RWPE1 (cell line): ENCODE measurements around the gene ZNF814.
"Not testable (repeated sequence)": the region's sequence is repeated elsewhere in the genome, so short reads cannot be mapped to it uniquely, and the experiment has no call there.

Experiments used
- CTCF ChIA-PET: fragments of 350-600 bp; sonication (Branson Sonifier 250); formaldehyde crosslinking; extraction: SDS; loops from one replicate; lab custom pipeline; 2021; lab: Yijun Ruan, JAX
- POLR2A ChIA-PET: fragments of 400-600 bp; formaldehyde crosslinking; extraction: SDS; loops from one replicate; lab custom pipeline; 2020; ENCODE audit warnings: antibody characterized with exemption; ENCODE audit not compliant: low non-redundant PET; lab: Yijun Ruan, JAX
- DNase-seq: peaks from one replicate; pipeline ENCODE4 v3.0.0; 2012; ENCODE audit warnings: low spot score
- H3K27ac ChIP-seq: fragments of 450-650 bp; 2 replicates; pipeline ENCODE4 v1.5.1; 2017
- CTCF ChIP-seq: fragments of 450-650 bp; conservative IDR thresholded peaks from 2 replicates; pipeline ENCODE4 v1.5.1; 2017; ENCODE audit warnings: low read depth, mild to moderate bottlenecking

ZNF814 gene

GRCh38 chr19:57829316-57829715, 59.5 kb downstream of the ZNF814 start:
- no peak overlapping the region for H3K27ac ChIP-seq
- TF ChIP-seq CTCF = no peak
- ChIA-PET POLR2A (no interaction called here), CTCF (interaction anchor here (0.6 kb wide), 2 partner anchors 85 kb away, joined by 3 to 7 read pairs; no protein-coding TSS in a partner anchor)
- no peak for DNase-seq

GRCh38 chr19:57825511-57825910, 63.3 kb downstream of the ZNF814 start:
- TF ChIP-seq CTCF = no peak
- no peak for DNase-seq
- ChIA-PET CTCF (no interaction called here), POLR2A (no interaction called here)
- H3K27ac ChIP-seq = peak overlapping the region; percentile 10; the same call in 1 of the 2 replicates

GRCh38 chr19:57823608-57824007, 65.2 kb downstream of the ZNF814 start:
- DNase-seq, H3K27ac ChIP-seq, POLR2A ChIA-PET, CTCF ChIA-PET: not testable (repeated sequence)

GRCh38 chr19:57823155-57823554, 65.7 kb downstream of the ZNF814 start:
- H3K27ac ChIP-seq, POLR2A ChIA-PET, DNase-seq: not testable (repeated sequence)
- CTCF ChIA-PET = interaction anchor here (0.6 kb wide), 1 partner anchor 12 kb away, joined by 3 read pairs; no protein-coding TSS in a partner anchor

- DNase-seq, H3K27ac ChIP-seq, POLR2A ChIA-PET, CTCF ChIA-PET: not testable (repeated sequence)
Measured at GRCh38 chr19:57821501-57821900, 67.3 kb downstream of the ZNF814 start.

GRCh38 chr19:57821095-57821494, 67.7 kb downstream of the ZNF814 start:
- H3K27ac ChIP-seq, CTCF ChIA-PET, DNase-seq, POLR2A ChIA-PET: not testable (repeated sequence)

GRCh38 chr19:57820599-57820998, 68.2 kb downstream of the ZNF814 start:
- no peak overlapping the region for H3K27ac ChIP-seq
- no peak for DNase-seq
- TF ChIP-seq CTCF = no peak
- CTCF ChIA-PET = no interaction called here
- POLR2A ChIA-PET = no interaction called here

- peak; percentile 92 for DNase-seq
- CTCF ChIA-PET = interaction anchor here (0.6 to 0.7 kb wide), 2 partner anchors 92 to 120 kb away, joined by 3 to 4 read pairs; partner anchors contain the start of gene ZNF671
- no peak; the same call in 1 of the 2 replicates for TF ChIP-seq CTCF
- POLR2A ChIA-PET = interaction anchor here (0.5 to 0.7 kb wide), 2 partner anchors 92 to 431 kb away, joined by 3 to 10 read pairs; partner anchors contain the start of gene ZNF671
- peak overlapping the region; percentile 75 for H3K27ac ChIP-seq
Measured at GRCh38 chr19:57819475-57820148, 69.2 kb downstream of the ZNF814 start.
